ENCODE measurements around the gene FNDC3A. TPM values are rescaled to one million over a fixed set of nuclear protein-coding genes. Genes with fewer than 3 reads are reported as not detected.

FNDC3A gene
- total RNA-seq, 2 donors from 2014 or later = 53.7 to 62.8 TPM

DNA sequence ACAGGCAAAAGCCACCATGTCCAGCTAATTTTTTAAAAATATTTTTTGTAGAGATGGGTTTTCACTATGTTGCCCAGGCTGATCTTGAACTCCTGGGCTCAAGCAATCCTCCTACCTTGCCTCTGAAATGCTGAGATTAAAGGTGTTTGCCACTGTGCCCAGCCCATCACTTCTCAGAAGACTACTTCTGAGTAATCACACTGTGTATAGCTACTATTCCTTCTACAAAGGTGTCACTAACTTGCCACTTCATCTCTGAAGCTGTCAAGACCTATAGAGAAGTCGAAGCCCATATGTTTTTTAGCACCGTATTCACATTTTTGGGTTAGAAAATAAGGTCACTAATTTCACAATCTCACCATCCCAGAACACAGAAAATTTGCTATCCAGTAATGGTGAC is 36.0 kb upstream of the FNDC3A start:
- ATAC-seq (no peak), DNase-seq (no peak)
- Histone ChIP-seq H3K9me3 (no peaks in the 10 kb centered on the region), H3K27me3 (no peaks in the 10 kb centered on the region), H3K4me3 (no peak overlapping the region), H3K36me3 (replicated peaks in 1 of 2; ENCODE audit: insufficient read depth in 1 of 2, low read depth in 2 of 2) (no peaks in the 10 kb centered on the region), H3K27ac (no peak overlapping the region), H3K4me1 (peaks cover 15% of the 10 kb centered on the region)
- intact Hi-C loops (cut with DNase I) = no loop called here
- 96 to 100% methylated on average over 2 of the region's 2 CpGs for WGBS, 2 donors
- TF ChIP-seq POLR2A (IDR thresholded peaks at IDR 0.05) = no peak
- TF ChIP-seq, protein P1, sequence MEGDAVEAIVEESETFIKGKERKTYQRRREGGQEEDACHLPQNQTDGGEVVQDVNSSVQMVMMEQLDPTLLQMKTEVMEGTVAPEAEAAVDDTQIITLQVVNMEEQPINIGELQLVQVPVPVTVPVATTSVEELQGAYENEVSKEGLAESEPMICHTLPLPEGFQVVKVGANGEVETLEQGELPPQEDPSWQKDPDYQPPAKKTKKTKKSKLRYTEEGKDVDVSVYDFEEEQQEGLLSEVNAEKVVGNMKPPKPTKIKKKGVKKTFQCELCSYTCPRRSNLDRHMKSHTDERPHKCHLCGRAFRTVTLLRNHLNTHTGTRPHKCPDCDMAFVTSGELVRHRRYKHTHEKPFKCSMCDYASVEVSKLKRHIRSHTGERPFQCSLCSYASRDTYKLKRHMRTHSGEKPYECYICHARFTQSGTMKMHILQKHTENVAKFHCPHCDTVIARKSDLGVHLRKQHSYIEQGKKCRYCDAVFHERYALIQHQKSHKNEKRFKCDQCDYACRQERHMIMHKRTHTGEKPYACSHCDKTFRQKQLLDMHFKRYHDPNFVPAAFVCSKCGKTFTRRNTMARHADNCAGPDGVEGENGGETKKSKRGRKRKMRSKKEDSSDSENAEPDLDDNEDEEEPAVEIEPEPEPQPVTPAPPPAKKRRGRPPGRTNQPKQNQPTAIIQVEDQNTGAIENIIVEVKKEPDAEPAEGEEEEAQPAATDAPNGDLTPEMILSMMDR (IDR thresholded peaks at IDR 0.05) = no peak

DNA sequence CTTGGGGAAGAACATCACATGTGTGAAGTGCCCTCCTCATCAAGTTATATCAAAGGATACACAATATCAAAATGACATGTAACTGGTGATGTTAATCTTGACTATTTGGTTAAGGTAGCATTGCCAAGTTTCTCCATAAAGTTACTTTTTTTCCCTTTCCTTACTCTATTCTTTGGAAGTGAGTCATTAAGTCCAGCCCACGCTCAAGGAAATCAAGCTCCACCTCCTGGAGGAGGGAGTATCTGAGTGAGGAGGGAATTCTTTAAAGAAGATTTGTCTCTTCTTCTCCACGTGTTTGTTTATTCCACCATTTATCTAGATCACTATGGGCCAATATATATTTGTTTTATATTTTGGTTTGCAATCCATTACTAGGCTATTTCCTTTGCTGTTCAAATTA is 33.6 kb upstream of the FNDC3A start:
- H3K4me1 ChIP-seq = peaks cover 15% of the 10 kb centered on the region
- no peaks in the 10 kb centered on the region for H3K27me3 ChIP-seq
- ATAC-seq = no peak
- H3K27ac ChIP-seq = no peak overlapping the region
- intact Hi-C loops (cut with DNase I) = no loop called here
- no peaks in the 10 kb centered on the region for H3K36me3 ChIP-seq (replicated peaks in 1 of 2; ENCODE audit: insufficient read depth in 1 of 2, low read depth in 2 of 2)
- H3K9me3 ChIP-seq = no peaks in the 10 kb centered on the region
- no peak for DNase-seq
- TF ChIP-seq POLR2A (IDR thresholded peaks at IDR 0.05) = no peak
- TF ChIP-seq, protein P1 (IDR thresholded peaks at IDR 0.05) = no peak
- WGBS, 2 donors = 61 to 66% methylated on average over 2 of the region's 2 CpGs
- H3K4me3 ChIP-seq = no peak overlapping the region

DNA sequence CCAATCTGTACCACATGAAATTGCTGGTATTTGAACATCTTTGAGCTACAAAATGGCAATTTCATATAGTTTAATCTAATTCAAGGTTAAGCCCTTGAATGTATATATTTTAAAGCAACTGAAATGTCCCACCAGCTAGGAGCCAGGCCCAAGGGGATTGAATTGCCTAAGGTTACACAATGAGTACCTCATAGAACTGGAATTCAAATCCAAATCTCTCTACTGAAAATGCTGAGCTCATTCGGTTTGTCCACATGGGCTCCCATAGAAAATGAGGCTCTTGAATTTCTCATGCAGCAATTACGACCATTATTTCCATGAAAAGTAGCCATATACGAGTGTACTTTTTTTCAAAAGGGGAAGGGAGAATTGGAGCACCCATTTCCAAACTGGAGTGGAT is 31.5 kb upstream of the FNDC3A start:
- DNase-seq (no peak), ATAC-seq (no peak)
- Histone ChIP-seq H3K36me3 (replicated peaks in 1 of 2; ENCODE audit: insufficient read depth in 1 of 2, low read depth in 2 of 2) (no peaks in the 10 kb centered on the region), H3K4me1 (peaks cover under 1% of the 10 kb centered on the region), H3K27ac (no peak overlapping the region), H3K4me3 (no peak overlapping the region), H3K27me3 (no peaks in the 10 kb centered on the region), H3K9me3 (no peaks in the 10 kb centered on the region)
- no peak for TF ChIP-seq POLR2A (IDR thresholded peaks at IDR 0.05)
- TF ChIP-seq, protein P1 (IDR thresholded peaks at IDR 0.05) = no peak
- WGBS, 2 donors = 83 to 85% methylated on average over 3 of the region's 3 CpGs
- intact Hi-C loops (cut with DNase I) = no loop called here

DNA sequence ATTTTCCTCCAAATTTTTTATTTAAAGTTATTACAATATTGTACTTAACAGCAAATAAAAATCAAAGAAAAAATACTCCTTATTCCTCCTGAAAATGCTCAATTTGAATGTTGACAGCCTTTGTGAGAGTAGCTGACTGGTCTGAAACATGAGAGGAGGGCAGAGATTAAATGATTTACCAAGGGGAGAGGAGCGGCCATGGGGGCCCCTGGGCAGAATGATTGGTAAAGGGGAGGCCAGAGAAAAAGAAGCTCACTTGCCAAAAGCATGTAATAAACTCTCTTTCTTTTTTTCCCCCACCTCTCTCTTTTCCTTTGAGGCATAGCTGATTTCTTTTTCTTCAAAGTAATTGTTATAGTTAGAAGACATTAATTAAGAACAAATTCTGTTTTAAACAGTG is 30.1 kb upstream of the FNDC3A start:
- ATAC-seq (no peak), DNase-seq (no peak)
- H3K27ac ChIP-seq = no peak overlapping the region
- H3K27me3 ChIP-seq = no peaks in the 10 kb centered on the region
- H3K4me3 ChIP-seq = no peak overlapping the region
- no peak for TF ChIP-seq POLR2A (IDR thresholded peaks at IDR 0.05)
- TF ChIP-seq, protein P1 (IDR thresholded peaks at IDR 0.05) = no peak
- no peaks in the 10 kb centered on the region for H3K36me3 ChIP-seq (replicated peaks in 1 of 2; ENCODE audit: insufficient read depth in 1 of 2, low read depth in 2 of 2)
- intact Hi-C loops (cut with DNase I) = no loop called here
- no peaks in the 10 kb centered on the region for H3K4me1 ChIP-seq
- 72 to 81% methylated on average over 1 of the region's 1 CpG for WGBS, 2 donors
- no peaks in the 10 kb centered on the region for H3K9me3 ChIP-seq

DNA sequence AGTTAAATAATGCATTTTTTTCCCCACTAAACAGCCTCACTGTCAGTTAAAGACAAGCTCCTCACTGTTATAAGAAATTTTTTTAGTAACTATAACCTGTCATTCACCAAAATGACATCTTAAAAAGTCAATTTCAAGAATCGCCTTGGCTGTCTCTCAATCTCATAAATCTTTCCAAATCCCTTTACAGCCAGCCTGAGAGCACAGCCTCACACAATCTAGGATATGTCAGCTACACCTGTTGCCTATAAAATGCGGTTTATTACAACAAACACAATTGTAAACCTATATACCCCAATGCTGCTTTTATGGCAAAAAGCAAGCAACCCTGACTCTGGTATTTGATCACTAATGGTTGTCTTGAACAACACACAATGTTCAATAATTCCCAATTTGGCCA is 29.5 kb upstream of the FNDC3A start:
- Histone ChIP-seq H3K27me3 (no peaks in the 10 kb centered on the region), H3K4me3 (no peak overlapping the region), H3K9me3 (no peaks in the 10 kb centered on the region), H3K4me1 (no peaks in the 10 kb centered on the region), H3K36me3 (replicated peaks in 1 of 2; ENCODE audit: insufficient read depth in 1 of 2, low read depth in 2 of 2) (no peaks in the 10 kb centered on the region), H3K27ac (no peak overlapping the region)
- DNase-seq (no peak), ATAC-seq (no peak)
- TF ChIP-seq, protein P1 (IDR thresholded peaks at IDR 0.05) = no peak
- no peak for TF ChIP-seq POLR2A (IDR thresholded peaks at IDR 0.05)
- 85 to 86% methylated on average over 2 of the region's 2 CpGs for WGBS, 2 donors
- intact Hi-C loops (cut with DNase I) = no loop called here
